H9 (cell line): Measurements from ENCODE around the gene ME3. TPM values are rescaled to one million over a fixed set of nuclear protein-coding genes. Genes with fewer than 3 reads are reported as not detected.

Experiments
- DNase-seq: peaks from one replicate; pipeline ENCODE4 v3.0.0-alpha.2; 2017
- H2AFZ ChIP-seq: one replicate; pipeline ENCODE4 v1.6.1; 2013; ENCODE audit warnings: mild to moderate bottlenecking, low read length, control low read depth, moderate library complexity
- H2AK5ac ChIP-seq: 2 replicates; pipeline ENCODE4 v1.6.1; 2013; ENCODE audit warnings: low read length, control low read depth, mixed read lengths; ENCODE audit not compliant: insufficient read length
- H2BK120ac ChIP-seq: one replicate; pipeline ENCODE4 v1.6.1; 2013; ENCODE audit warnings: low read depth, mild to moderate bottlenecking, low read length, control low read depth, inconsistent platforms; ENCODE audit not compliant: poor library complexity, severe bottlenecking
- H2BK12ac ChIP-seq: 2 replicates; pipeline ENCODE4 v1.6.1; 2013; ENCODE audit warnings: low read length, control low read depth, mixed read lengths, low read depth; ENCODE audit not compliant: insufficient read length
- H2BK15ac ChIP-seq: 2 replicates; pipeline ENCODE4 v1.6.1; 2013; ENCODE audit warnings: low read depth, low read length, control low read depth
- H2BK20ac ChIP-seq: one replicate; pipeline ENCODE4 v1.6.1; 2013; ENCODE audit warnings: low read depth, mild to moderate bottlenecking, low read length, control low read depth, inconsistent platforms; ENCODE audit not compliant: poor library complexity, severe bottlenecking
- H2BK5ac ChIP-seq: 2 replicates; pipeline ENCODE4 v1.6.1; 2013; ENCODE audit warnings: low read length, control low read depth, mixed read lengths; ENCODE audit not compliant: insufficient read length
- H3K14ac ChIP-seq: 2 replicates; pipeline ENCODE4 v1.6.1; 2013; ENCODE audit warnings: low read length, control low read depth; ENCODE audit not compliant: insufficient read depth
- H3K18ac ChIP-seq: 2 replicates; pipeline ENCODE4 v1.6.1; 2013; ENCODE audit warnings: low read depth, mild to moderate bottlenecking, mixed read lengths, low read length, control low read depth; ENCODE audit not compliant: insufficient read length
- H3K23ac ChIP-seq: 2 replicates; pipeline ENCODE4 v1.6.1; 2013; ENCODE audit warnings: low read length, control low read depth, mixed read lengths, low read depth; ENCODE audit not compliant: insufficient read length
- H3K23me2 ChIP-seq: 2 replicates; pipeline ENCODE4 v1.6.1; 2013; ENCODE audit warnings: low read depth, mild to moderate bottlenecking, mixed read lengths, low read length, control low read depth; ENCODE audit not compliant: insufficient read length, poor library complexity, severe bottlenecking
- H3K27ac ChIP-seq: 2 replicates; pipeline ENCODE4 v1.5.1; 2013; ENCODE audit warnings: low read length, control low read depth, mixed read lengths, low read depth; ENCODE audit not compliant: insufficient read length
- H3K27me3 ChIP-seq: 2 replicates; pipeline ENCODE4 v1.6.1; 2013; ENCODE audit warnings: low read length, control low read depth, inconsistent platforms; ENCODE audit not compliant: insufficient read depth
- H3K4ac ChIP-seq: 2 replicates; pipeline ENCODE4 v1.6.1; 2013; ENCODE audit warnings: low read depth, mild to moderate bottlenecking, control low read depth, inconsistent platforms, low read length, moderate library complexity
- H3K4me1 ChIP-seq: 2 replicates; pipeline ENCODE4 v1.6.1; 2013; ENCODE audit warnings: low read length, control low read depth, inconsistent platforms; ENCODE audit not compliant: insufficient read depth
- H3K4me2 ChIP-seq: 2 replicates; pipeline ENCODE4 v1.6.1; 2013; ENCODE audit warnings: low read length, control low read depth, mixed read lengths; ENCODE audit not compliant: insufficient read length, insufficient read depth
- H3K56ac ChIP-seq: 2 replicates; pipeline ENCODE4 v1.6.1; 2013; ENCODE audit warnings: low read depth, mild to moderate bottlenecking, mixed read lengths, low read length, control low read depth; ENCODE audit not compliant: insufficient read length
- H3K79me1 ChIP-seq: 2 replicates; pipeline ENCODE4 v1.6.1; 2013; ENCODE audit warnings: low read depth, mild to moderate bottlenecking, moderate library complexity, low read length, control low read depth, inconsistent platforms; ENCODE audit not compliant: insufficient read depth, poor library complexity, severe bottlenecking
- H3K79me2 ChIP-seq: 2 replicates; pipeline ENCODE4 v1.6.1; 2013; ENCODE audit warnings: low read length, control low read depth, inconsistent platforms; ENCODE audit not compliant: insufficient read depth
- H3K9ac ChIP-seq: 2 replicates; pipeline ENCODE4 v1.6.1; 2013; ENCODE audit warnings: low read length, control low read depth, mixed read lengths; ENCODE audit not compliant: insufficient read length; ENCODE audit errors: extremely low read depth
- H3K9me3 ChIP-seq: one replicate; pipeline ENCODE4 v1.6.1; 2013; ENCODE audit warnings: low read depth, low read length, inconsistent platforms; ENCODE audit not compliant: control insufficient read depth
- H3T11ph ChIP-seq: one replicate; pipeline ENCODE4 v1.6.1; 2013; ENCODE audit warnings: mild to moderate bottlenecking, low read length, control low read depth, inconsistent platforms
- H4K20me1 ChIP-seq: one replicate; pipeline ENCODE4 v1.6.1; 2013; ENCODE audit not compliant: control insufficient read depth, insufficient read length, insufficient read depth
- H4K5ac ChIP-seq: 2 replicates; pipeline ENCODE4 v1.6.1; 2013; ENCODE audit warnings: low read depth, mild to moderate bottlenecking, mixed read lengths, low read length, control low read depth; ENCODE audit not compliant: insufficient read length
- H4K8ac ChIP-seq: replicated peaks from 2 replicates; pipeline ENCODE4 v1.6.1; 2013; ENCODE audit warnings: low read length, control low read depth, mixed read lengths, low read depth; ENCODE audit not compliant: insufficient read length
- H4K91ac ChIP-seq: 2 replicates; pipeline ENCODE4 v1.6.1; 2013; ENCODE audit warnings: low read depth, mild to moderate bottlenecking, moderate library complexity, mixed read lengths, low read length, control low read depth; ENCODE audit not compliant: insufficient read length
- H3K27ac Mint-ChIP-seq, 3 experiments: 2 replicates in 2 of 3; 3 replicates in 1 of 3; pipeline ENCODE4 v1.8.0; 2020 to 2021; ENCODE audit warnings: mixed read lengths in 3 of 3, mild to moderate bottlenecking in 1 of 3, moderate library complexity in 1 of 3
- H3K27me3 Mint-ChIP-seq: 2 replicates; pipeline ENCODE4 v1.8.0; 2021; ENCODE audit warnings: low read depth, mild to moderate bottlenecking, moderate library complexity, mixed read lengths
- H3K36me3 Mint-ChIP-seq, 3 experiments: 2 replicates in 2 of 3; 3 replicates in 1 of 3; pipeline ENCODE4 v1.8.0; 2020 to 2021; ENCODE audit warnings: low read depth in 3 of 3, mixed read lengths in 3 of 3; ENCODE audit not compliant: insufficient read depth in 1 of 3
- H3K4me1 Mint-ChIP-seq, 2 experiments: 2 replicates each; pipeline ENCODE4 v1.8.0; 2020; ENCODE audit warnings: mixed read lengths in 2 of 2
- H3K4me3 Mint-ChIP-seq, 2 experiments: 2 replicates in 1 of 2; 3 replicates in 1 of 2; pipeline ENCODE4 v1.8.0; 2020 to 2021; ENCODE audit warnings: mild to moderate bottlenecking in 2 of 2, mixed read lengths in 2 of 2, moderate library complexity in 1 of 2
- H3K9me3 Mint-ChIP-seq, 2 experiments: 2 replicates in 1 of 2; 3 replicates in 1 of 2; pipeline ENCODE4 v1.8.0; 2020; ENCODE audit warnings: mild to moderate bottlenecking in 2 of 2, mixed read lengths in 2 of 2, moderate library complexity in 1 of 2
- WGBS: extraction: QIAGEN DNeasy Blood & Tissue Kit; methylation state at CpG from one replicate; pipeline ENCODE4 v1.1.7; 2013; ENCODE audit warnings: missing lambda C conversion rate, low lambda C conversion rate, mixed read lengths; ENCODE audit not compliant: insufficient read length; ENCODE audit errors: extremely low coverage; 5-methylcytosine and 5-hydroxymethylcytosine counted together
- total RNA-seq: library from RNA; stranded (reverse); gene quantifications from 2 replicates; pipeline ENCODE4 v1.2.1, GENCODE V29; 2021
- TF ChIP-seq, protein P1 (sequence below): fragments of 200-600 bp; sonication (generic); conservative IDR thresholded peaks from 3 replicates; pipeline ENCODE4 v1.8.0; 2021; ENCODE audit warnings: antibody characterized with exemption, mild to moderate bottlenecking

ME3 gene
- total RNA-seq, 1 experiment from 2014 or later = 2.8 TPM

DNA sequence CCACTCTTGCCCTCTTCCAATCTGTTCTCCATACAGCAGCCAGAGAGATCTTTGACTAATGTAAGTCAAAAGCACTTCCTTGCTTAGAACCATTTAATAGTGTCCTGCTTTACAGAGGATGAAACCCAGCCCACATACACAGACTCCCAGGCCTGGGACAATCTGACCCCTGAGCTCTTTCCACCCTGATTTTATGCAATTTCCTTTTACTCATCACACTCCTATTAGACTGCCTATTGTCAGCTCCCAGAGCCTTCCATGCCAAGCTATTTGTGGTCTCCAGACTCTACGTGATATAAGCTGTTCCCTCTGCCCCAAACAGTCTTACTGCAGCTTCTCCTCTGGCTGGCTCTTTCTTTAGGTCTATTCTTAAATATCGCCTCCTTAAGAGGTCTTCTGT lies 28.1 kb downstream of the ME3 start:
- Histone ChIP-seq H2AFZ (no peak overlapping the region), H3K9me3 (no peaks in the 10 kb centered on the region), H2BK12ac (no peak overlapping the region), H3K18ac (no peak overlapping the region), H3K27me3 (no peaks in the 10 kb centered on the region), H4K5ac (no peak overlapping the region), H3K4me1 (no peaks in the 10 kb centered on the region), H2BK15ac (no peak overlapping the region), H2AK5ac (no peak overlapping the region), H3K79me2 (no peaks in the 10 kb centered on the region), H4K8ac (no peak overlapping the region), H2BK5ac (no peak overlapping the region), H3K27ac (no peak overlapping the region), H2BK20ac (no peak overlapping the region), H3K14ac (no peak overlapping the region), H3K23ac (no peak overlapping the region), H3K4me2 (no peak overlapping the region), H2BK120ac (no peak overlapping the region), H3K9ac (no peak overlapping the region), H3K23me2 (no peaks in the 10 kb centered on the region), H3K4ac (no peak overlapping the region), H3T11ph (no peak overlapping the region), H3K79me1 (no peaks in the 10 kb centered on the region), H4K20me1 (no peaks in the 10 kb centered on the region), H4K91ac (no peak overlapping the region), H3K56ac (no peak overlapping the region)
- H3K4me1 Mint-ChIP-seq = no peaks in the 10 kb centered on the region
- no CpG with 5 or more reads among the region's 2 CpGs for WGBS
- no peak overlapping the region for H3K4me3 Mint-ChIP-seq
- peaks cover 21% of the 10 kb centered on the region in 2 experiments for H3K9me3 Mint-ChIP-seq
- H3K36me3 Mint-ChIP-seq = peaks cover 0 to 16% (median 13%) of the 10 kb centered on the region in 3 experiments; a peak in 6 of 7 replicates
- H3K27me3 Mint-ChIP-seq = peaks cover 4% of the 10 kb centered on the region
- no peak for DNase-seq
- no peak overlapping the region for H3K27ac Mint-ChIP-seq
- TF ChIP-seq, protein P1, sequence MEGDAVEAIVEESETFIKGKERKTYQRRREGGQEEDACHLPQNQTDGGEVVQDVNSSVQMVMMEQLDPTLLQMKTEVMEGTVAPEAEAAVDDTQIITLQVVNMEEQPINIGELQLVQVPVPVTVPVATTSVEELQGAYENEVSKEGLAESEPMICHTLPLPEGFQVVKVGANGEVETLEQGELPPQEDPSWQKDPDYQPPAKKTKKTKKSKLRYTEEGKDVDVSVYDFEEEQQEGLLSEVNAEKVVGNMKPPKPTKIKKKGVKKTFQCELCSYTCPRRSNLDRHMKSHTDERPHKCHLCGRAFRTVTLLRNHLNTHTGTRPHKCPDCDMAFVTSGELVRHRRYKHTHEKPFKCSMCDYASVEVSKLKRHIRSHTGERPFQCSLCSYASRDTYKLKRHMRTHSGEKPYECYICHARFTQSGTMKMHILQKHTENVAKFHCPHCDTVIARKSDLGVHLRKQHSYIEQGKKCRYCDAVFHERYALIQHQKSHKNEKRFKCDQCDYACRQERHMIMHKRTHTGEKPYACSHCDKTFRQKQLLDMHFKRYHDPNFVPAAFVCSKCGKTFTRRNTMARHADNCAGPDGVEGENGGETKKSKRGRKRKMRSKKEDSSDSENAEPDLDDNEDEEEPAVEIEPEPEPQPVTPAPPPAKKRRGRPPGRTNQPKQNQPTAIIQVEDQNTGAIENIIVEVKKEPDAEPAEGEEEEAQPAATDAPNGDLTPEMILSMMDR = no peak
